Stimulated activated CD4-positive, alpha-beta T cell treated with anti-CD3 and anti-CD28 coated beads, Interleukin-12 subunit alpha, Interleukin-12 subunit beta, amount 100 ng/mL, for 48 hours (primary cell): ENCODE results near the gene TTN.

Source experiments
- DNase-seq, 3 donors: peaks; one replicate each; pipeline ENCODE4 v3.0.0-alpha.2; 2020; ENCODE audit warnings: low read depth in 2 of 3, low spot score in 1 of 3

Gene TTN

DNA sequence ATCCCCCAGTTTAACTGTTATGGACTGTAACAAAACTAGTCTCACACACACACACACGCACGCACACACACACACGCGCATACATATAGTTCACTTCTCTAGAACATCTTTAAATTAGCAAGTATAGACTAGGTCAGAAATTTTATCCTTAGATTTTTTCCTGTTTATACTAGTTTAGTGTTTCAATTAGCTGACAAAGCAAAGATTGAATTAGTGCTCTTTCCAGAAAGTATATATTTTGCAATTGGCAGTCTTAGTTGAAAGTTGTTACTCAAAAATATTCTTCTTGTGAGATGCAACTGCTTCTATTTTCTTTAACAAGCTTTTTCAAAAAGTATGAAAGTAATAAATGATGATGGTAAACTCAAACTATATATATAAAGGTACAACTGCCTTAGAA lies 304.5 kb downstream of the TTN start:
- DNase-seq: no peak

GRCh38 chr2:178499640-178500039 lies 307.6 kb downstream of the TTN start:
- DNase-seq: no peak

- no peak for DNase-seq
Observed at GRCh38 chr2:178498137-178498536, 309.1 kb downstream of the TTN start.

- no peak for DNase-seq
Observed at GRCh38 chr2:178496049-178496448, 311.2 kb downstream of the TTN start.

GRCh38 chr2:178491612-178492011 lies 315.6 kb downstream of the TTN start:
- DNase-seq: no peak

GRCh38 chr2:178485356-178485755 lies 321.9 kb downstream of the TTN start:
- no peak for DNase-seq

- no peak for DNase-seq
Observed at GRCh38 chr2:178484245-178485041, 322.8 kb downstream of the TTN start.

DNA sequence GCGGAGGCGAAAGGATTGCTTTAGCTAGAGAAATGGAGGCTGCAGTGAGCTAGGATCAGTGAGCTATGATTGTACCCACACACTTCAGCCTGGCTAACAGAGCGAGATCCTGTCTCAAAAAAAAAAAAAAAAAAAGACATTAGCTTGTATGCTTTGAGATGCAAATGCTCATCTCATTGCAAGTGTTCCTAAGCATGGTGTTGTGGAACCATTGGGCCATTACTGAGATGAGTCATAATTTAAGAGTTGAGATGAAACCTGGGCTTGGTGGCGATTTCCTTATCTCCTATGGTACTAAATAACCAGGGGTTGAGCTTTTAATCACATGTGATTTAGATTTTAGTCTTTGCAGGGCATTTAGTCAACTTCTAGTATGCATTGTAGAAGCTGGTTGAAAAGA lies 324.8 kb downstream of the TTN start:
- no peak for DNase-seq

DNA sequence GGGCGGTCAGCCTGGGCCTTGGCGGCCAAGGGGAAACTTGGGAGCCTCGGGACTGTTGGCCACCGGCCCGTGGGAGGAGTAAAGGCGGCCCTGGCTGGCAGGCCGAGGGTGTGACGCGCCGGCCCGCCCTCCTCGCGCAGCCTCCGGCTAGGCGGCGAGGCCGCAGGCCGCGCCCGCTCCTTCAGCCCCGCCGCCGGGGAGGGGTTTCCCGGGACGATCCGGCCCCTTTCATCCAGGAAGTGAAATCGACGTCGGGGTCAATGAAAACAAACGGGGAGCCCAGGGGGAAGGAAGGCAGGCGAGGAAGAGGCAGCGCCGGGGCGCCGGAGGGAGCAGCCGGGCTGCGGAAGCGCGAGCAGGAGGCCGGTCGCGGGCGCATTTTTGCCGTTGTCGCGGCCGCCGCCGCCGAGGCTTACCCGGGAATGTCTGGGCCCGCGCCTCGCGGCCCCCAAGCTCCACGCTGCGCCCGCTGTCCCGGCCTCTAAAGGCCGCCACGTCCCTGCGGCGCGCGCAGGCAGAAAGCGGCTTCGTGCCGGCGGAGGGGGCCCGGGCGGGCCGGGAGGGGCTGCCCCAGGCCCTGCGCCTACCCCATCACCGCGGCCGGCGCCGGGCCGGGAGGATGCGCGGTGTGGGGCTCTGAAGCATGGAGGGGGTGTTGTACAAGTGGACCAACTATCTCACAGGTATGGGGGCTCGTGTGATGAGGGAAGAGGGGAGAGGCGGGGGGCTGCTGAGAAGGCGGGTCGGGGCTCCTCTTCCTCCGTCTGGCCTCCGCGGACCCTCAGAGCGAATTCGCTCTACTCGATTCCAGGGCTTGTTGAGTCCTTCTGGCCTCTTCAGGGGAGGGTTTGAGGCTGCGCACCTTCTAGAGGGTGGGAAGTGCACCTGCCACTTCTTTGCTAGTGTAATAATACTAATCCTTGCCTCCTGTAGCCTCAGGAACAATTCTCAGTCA lies 326.7 kb downstream of the TTN start, which contains the start of gene PLEKHA3:
Gene PLEKHA3 (plus strand): TSS at position 231 of the 955 bp plus-strand sequence. CDS start 413 bp downstream, at position 644.
- DNase-seq: peak; percentile 45 to 71 (median 49)

DNA sequence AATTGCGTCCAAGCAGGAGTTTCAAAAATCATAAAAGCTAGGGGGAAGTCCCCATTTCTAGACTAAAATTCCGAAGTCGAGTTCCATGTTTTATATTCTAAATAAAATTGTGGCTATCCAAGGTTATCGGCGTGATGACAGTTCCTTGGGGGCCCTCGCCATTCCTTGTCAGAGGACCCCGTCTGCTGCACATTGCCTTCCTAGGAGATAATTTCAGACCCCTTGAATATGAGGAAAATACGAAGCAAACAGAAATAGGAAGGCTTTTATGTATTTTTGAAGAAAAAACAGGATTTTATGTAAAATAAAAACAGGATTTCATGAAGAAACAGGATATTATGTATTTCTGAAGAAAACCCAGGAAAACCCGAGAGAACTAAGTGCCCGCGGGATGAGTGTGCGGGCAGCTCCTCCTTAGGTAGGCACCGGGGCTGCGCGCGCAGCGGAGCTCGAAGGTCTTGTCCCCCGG lies 327.4 kb downstream of the TTN start:
- no peak for DNase-seq

DNA sequence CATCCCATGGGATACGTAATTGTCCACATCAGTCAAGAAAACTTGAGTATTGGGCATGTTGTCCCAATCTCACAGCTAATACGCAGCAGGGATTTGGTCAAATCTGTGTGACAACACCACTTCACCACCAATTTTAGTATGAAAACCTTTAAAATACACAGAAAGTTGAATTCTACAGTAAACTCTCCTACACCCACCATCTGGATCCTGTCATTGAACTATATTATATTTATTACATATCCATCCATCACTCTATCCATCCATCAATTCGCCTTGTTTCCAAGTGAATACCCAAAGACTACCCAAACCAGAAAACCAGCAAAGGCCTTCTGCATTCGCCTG lies 328.0 kb downstream of the TTN start:
- peak in 1 of 3 donors; percentile 7 for DNase-seq

- peak; percentile 59 to 71 (median 67) for DNase-seq
Observed at GRCh38 chr2:178478439-178479274, 328.6 kb downstream of the TTN start, which contains the start of gene FKBP7. FKBP7 (minus strand) TSS chr2:178478600; CDS start chr2:178478499, 101 bp downstream.

DNA sequence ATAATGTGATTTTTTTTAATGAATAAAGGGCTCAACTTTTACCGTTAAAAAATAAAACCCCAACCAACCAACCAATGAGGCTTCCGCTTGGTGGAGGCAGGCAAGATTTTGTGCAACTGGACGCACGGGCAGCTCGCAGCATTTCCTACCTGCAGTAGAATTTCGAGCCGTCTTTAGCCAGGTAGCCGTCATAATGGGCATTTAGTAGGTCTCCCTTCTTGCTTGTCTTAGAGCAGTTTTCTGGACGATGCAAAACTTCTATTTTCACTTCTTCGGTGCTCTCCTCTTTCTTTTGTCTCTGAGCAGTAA lies 329.1 kb downstream of the TTN start:
- DNase-seq: peak in 1 of 3 donors; percentile 8

- DNase-seq: no peak
Observed at GRCh38 chr2:178477443-178478129, 329.6 kb downstream of the TTN start.

- DNase-seq: no peak
Observed at GRCh38 chr2:178476477-178476876, 330.7 kb downstream of the TTN start.
